Heart right ventricle (tissue), 16 donors: ENCODE results near the gene DNAJB7. TPM values are rescaled to one million over a fixed set of nuclear protein-coding genes. Genes with fewer than 3 reads are reported as not detected.

Experiments used
- ATAC-seq, 8 donors: fragments of 200-7000 bp; cut with Tn5 transposase; one replicate each; pipeline ENCODE4 v1.9.1; 2020; ENCODE audit warnings: mild to moderate bottlenecking in 8 of 8, moderate library complexity in 8 of 8, moderate number of reproducible peaks in 1 of 8
- DNase-seq, 2 donors: peaks; one replicate each; pipeline ENCODE4 v3.0.0-alpha.2; 2020
- H3K27ac ChIP-seq, 10 donors: fragments of 200-600 bp; sonication (generic) in 2 of 10; one replicate each; pipeline versions ENCODE4 v1.5.0 to v1.8.0; 2020 to 2022; ENCODE audit warnings: mild to moderate bottlenecking in 3 of 10
- H3K27me3 ChIP-seq, 7 donors: fragments of 200-600 bp; one replicate each; pipeline ENCODE4 v1.8.0; 2021 to 2022; ENCODE audit warnings: mild to moderate bottlenecking in 2 of 7
- H3K36me3 ChIP-seq, 9 donors: fragments of 200-600 bp; sonication (generic) in 1 of 9; one replicate each; pipeline versions ENCODE4 v1.5.0 to v1.8.0; 2020 to 2022; ENCODE audit warnings: mild to moderate bottlenecking in 2 of 9
- H3K4me1 ChIP-seq, 9 donors: fragments of 200-600 bp; sonication (generic) in 1 of 9; one replicate each; pipeline versions ENCODE4 v1.5.0 to v1.8.0; 2020 to 2022; ENCODE audit warnings: mild to moderate bottlenecking in 4 of 9
- H3K4me3 ChIP-seq, 10 donors: fragments of 200-600 bp; sonication (generic) in 2 of 10; one replicate each; pipeline versions ENCODE4 v1.5.0 to v1.8.0; 2020 to 2022; ENCODE audit warnings: mild to moderate bottlenecking in 7 of 10, moderate library complexity in 2 of 10
- H3K9me3 ChIP-seq, 11 donors: fragments of 200-600 bp in 10 of 11; sonication (generic) in 2 of 11; one replicate each; pipeline versions ENCODE4 v1.5.0 to v1.8.0; 2013 to 2022; ENCODE audit warnings: mild to moderate bottlenecking in 2 of 11, control low read depth in 1 of 11, moderate library complexity in 1 of 11
- WGBS, 2 donors: extraction: QIAGEN DNeasy Blood & Tissue Kit; methylation state at CpG; one replicate each; pipeline ENCODE4 v1.1.7; 2013; ENCODE audit warnings: inconsistent platforms in 1 of 2; 5-methylcytosine and 5-hydroxymethylcytosine counted together
- intact Hi-C, 10 donors: fragments of 100-400 bp; cut with DNase I; formaldehyde crosslinking; loops; one replicate each; pipeline versions ENCODE4 v1.11.1 to v1.14.2; 2022
- polyA plus RNA-seq, 2 donors: library from polyadenylated mRNA; stranded (reverse); fragments of 200-250 nt; gene quantifications; one replicate each; pipeline ENCODE4 v1.2.3, GENCODE V29; 2013
- total RNA-seq, 10 donors: library from RNA; stranded (reverse); fragmentation: NEBNext Ultra II Directional in 3 of 10; extraction: Animal tissue kit (Norgen Biotek cat#: 25700) in 3 of 10; gene quantifications; one replicate each; pipeline versions ENCODE4 v1.2.1 to v1.2.4, GENCODE V29; 2021 to 2023
- TF ChIP-seq, protein P1 (sequence below), 9 donors: fragments of 200-600 bp; sonication (generic) in 2 of 9; IDR thresholded peaks; one replicate each; pipeline versions ENCODE4 v1.5.0 to v1.8.0; 2021 to 2022; ENCODE audit warnings: antibody characterized with exemption in 9 of 9, mild to moderate bottlenecking in 5 of 9, moderate library complexity in 1 of 9
- donor health status: Arrhythmogenic right ventricular cardiomyopathy.
- donor health status: ischemic (EF 13 %, LVEDD 7.1; RV severe dilation, severe dysfunction).
- donor health status: healthy with polysubstance abuse.
- donor health status: DM: no; HTN: yes; CAD: no.
- donor health status: DM: no; HTN: no; CAD: no.
- donor health status: ischemic (EF 25% LVEDD 6.9; RV normal size, moderate dysfunction).
- donor health status: ischemic (EF 25% LVEDD 5.7; RV mildly dilated, moderate dysfunction).
- donor health status: healthy.
- donor health status: DM: yes; HTN: yes; CAD: no.
- donor health status: Ischemic cardiomyopathy.
- donor health status: ischemic (EF 35%, LVEDD 5.7; RV mildly dilated, moderate dysfunction).
- donor health status: nonischemic (EF 11% LVEDD 7.7; RV severe dilation, severe dysfunction).
- donor health status: DM: yes; HTN: yes; CAD: no.
- donor health status: PGD.
- donor health status: ischemic (EF 29% LVEDD 5.4; RV normal size, mild dysfunction).
- donor health status: nonischemic (EF 23%, LVEDD 6.1; RV moderate dilation, normal function).

The DNAJB7 gene
- total and polyA plus RNA-seq, 12 donors = not detected

DNA sequence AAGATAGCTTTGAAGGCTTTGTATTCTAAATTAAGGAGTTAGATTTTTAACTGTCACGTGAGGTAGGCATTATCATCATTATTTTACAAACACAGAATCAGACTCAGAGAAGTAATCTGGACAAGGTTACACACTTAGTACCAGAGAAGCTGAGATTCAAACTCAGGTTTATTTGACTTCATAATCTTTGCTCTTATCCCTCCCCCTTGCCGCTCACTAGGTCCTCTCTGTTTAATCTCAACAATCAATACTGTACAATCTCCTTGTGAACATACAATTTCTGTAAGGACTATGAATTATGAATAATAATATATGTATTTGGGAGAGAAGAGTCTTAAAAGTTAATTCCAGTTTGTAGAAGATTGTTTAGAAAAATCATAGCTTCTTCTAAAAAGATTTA, 5.2 kb upstream of the DNAJB7 start:
- WGBS, 2 donors = 84 to 91% methylated on average over 2 of the region's 2 CpGs
- Histone ChIP-seq H3K27me3 (no peaks in the 10 kb centered on the region), H3K9me3 (no peaks in the 10 kb centered on the region), H3K36me3 (peaks cover 0 to 43% (median 15%) of the 10 kb centered on the region in 9 donors), H3K27ac (no peak overlapping the region), H3K4me1 (peaks cover 0 to 13% (median 0%) of the 10 kb centered on the region in 9 donors), H3K4me3 (no peak overlapping the region)
- DNase-seq = no peak
- intact Hi-C loops = no loop called here
- no peak for ATAC-seq
- TF ChIP-seq, protein P1, sequence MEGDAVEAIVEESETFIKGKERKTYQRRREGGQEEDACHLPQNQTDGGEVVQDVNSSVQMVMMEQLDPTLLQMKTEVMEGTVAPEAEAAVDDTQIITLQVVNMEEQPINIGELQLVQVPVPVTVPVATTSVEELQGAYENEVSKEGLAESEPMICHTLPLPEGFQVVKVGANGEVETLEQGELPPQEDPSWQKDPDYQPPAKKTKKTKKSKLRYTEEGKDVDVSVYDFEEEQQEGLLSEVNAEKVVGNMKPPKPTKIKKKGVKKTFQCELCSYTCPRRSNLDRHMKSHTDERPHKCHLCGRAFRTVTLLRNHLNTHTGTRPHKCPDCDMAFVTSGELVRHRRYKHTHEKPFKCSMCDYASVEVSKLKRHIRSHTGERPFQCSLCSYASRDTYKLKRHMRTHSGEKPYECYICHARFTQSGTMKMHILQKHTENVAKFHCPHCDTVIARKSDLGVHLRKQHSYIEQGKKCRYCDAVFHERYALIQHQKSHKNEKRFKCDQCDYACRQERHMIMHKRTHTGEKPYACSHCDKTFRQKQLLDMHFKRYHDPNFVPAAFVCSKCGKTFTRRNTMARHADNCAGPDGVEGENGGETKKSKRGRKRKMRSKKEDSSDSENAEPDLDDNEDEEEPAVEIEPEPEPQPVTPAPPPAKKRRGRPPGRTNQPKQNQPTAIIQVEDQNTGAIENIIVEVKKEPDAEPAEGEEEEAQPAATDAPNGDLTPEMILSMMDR (IDR thresholded peaks at IDR 0.05) = no peak

DNA sequence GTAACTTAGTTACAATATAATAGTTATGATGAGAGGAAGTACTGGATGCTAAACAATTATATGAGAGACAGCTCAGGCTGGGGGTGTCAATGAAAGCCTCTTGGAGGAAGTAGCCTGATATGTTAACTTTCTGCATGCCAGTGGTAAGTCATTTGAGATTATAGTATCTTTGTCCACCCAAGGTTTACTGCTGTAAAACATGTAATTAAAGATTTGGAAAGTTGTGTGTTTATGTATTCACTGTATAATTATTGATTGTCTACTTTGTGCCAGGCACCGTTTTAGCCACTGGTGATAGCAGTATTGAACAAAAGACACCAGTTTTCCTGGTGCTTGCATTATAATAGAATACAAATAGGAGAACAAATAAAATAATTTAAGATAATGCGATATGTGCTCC, 624 bp upstream of the DNAJB7 start:
- 97 to 98% methylated on average over 2 of the region's 2 CpGs for WGBS, 2 donors
- Histone ChIP-seq H3K27ac (no peak overlapping the region), H3K9me3 (no peaks in the 10 kb centered on the region), H3K27me3 (no peaks in the 10 kb centered on the region), H3K36me3 (peaks cover 0 to 31% (median 0%) of the 10 kb centered on the region in 9 donors), H3K4me3 (no peak overlapping the region), H3K4me1 (peaks cover 3 to 27% (median 13%) of the 10 kb centered on the region in 9 donors)
- no peak for ATAC-seq
- DNase-seq = no peak
- TF ChIP-seq, protein P1 (IDR thresholded peaks at IDR 0.05) = no peak
- intact Hi-C loops = no loop called here

DNA sequence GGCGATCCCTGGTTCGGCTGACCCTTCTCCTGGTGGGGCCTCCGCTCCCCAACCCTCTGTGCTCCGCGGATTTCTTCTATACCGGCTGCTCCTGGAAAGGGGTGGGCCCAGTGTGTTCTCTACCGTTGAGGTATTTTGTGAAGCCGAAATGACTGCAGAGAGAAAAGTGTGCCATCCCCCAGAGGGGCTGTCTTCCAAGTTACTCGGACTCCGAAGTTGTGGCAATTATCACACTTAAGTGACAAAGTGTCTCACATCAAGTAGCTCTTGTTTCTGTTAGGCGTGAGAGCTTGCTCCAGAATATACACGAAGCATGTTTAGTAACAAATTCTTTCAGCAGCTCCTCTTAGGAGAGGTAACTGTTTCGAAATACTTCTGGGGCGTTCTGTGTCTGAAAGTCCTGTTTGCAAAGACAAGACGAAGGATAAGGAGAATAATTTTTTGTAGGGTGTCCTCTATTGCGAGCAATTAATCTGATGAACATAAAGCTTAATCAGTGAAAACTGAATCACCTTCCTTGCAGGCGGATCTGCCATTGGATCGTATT, 4.5 kb downstream of the DNAJB7 start:
- Histone ChIP-seq H3K36me3 (peaks cover 0 to 30% (median 0%) of the 10 kb centered on the region in 9 donors), H3K4me1 (peaks cover 13 to 59% (median 46%) of the 10 kb centered on the region in 9 donors), H3K4me3 (peak overlapping the region; percentile 68 to 94 (median 88)), H3K9me3 (no peaks in the 10 kb centered on the region), H3K27me3 (no peaks in the 10 kb centered on the region), H3K27ac (peak overlapping the region; percentile 92 to 98 (median 96))
- ATAC-seq (no peak), DNase-seq (no peak)
- 4% methylated on average over 18 of the region's 18 CpGs for WGBS, 2 donors
- TF ChIP-seq, protein P1 (IDR thresholded peaks at IDR 0.05) = no peak
- intact Hi-C loops = loop anchor here in 1 of 10 donors (5.0 kb wide), 1 partner anchor 40 kb away; the partner anchor contains the start of gene SLC25A17

DNA sequence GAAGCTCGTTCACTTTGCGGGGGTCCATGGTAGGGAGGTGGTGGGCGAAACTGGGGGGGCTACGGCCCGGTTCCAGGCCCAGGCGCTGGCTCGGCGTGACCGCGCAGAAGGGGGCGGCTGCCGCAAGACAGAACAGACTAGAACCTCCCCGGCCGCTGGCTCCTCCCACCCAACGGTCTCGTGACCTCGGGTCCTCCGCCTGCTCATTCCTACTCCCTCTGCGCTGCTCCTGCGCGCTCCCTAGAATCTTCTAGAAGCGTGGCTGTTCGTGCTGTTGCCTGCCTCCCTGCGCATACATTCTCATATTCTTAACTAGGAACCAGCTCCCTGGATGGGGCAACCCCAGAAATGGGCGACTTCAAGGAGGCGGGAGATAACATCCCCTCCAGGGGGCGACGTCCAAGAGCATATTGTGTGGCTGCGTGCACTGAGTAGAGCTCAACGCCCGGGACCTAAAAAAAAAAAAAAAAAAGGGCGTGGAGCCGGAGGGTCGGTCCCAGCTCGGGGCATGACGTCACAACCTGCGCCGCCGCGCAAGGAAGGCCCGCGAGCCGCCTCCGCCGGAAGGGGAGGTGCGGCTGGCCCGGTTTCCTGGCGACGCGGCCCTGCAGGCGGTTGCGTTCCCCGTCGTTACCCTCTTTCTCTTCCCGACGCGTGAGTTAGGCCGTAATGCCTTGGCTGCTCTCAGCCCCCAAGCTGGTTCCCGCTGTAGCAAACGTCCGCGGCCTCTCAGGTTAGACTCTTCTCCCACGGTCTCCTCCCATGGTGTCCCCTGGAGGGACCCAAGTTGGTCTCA, 5.2 kb downstream of the DNAJB7 start, which contains the start of the genes ST13 and XPNPEP3:
Gene ST13, minus strand, starts transcription at position 127 of the 796 bp plus-strand sequence. Its CDS starts 99 bp downstream, at position 28.
Gene XPNPEP3, plus strand, starts transcription at position 636 of the 796 bp plus-strand sequence. Its CDS starts 34 bp downstream, at position 670.
- DNase-seq = peak; percentile 97 to 98
- intact Hi-C loops = loop anchor here in 1 of 10 donors (5.0 kb wide), 1 partner anchor 39 kb away; the partner anchor contains the start of gene SLC25A17
- Histone ChIP-seq H3K36me3 (peaks cover 0 to 28% (median 0%) of the 10 kb centered on the region in 9 donors), H3K4me1 (peaks cover 13 to 65% (median 53%) of the 10 kb centered on the region in 9 donors), H3K27me3 (no peaks in the 10 kb centered on the region), H3K27ac (peak within 1 kb of the TSS; percentile 92 to 98 (median 96)), H3K9me3 (no peaks in the 10 kb centered on the region), H3K4me3 (peak within 1 kb of the TSS; percentile 68 to 94 (median 88))
- TF ChIP-seq, protein P1 (IDR thresholded peaks at IDR 0.05) = peak in 4 of 9 donors; percentile 14 to 42 (median 27)
- 0% methylated on average over 62 to 63 of the region's 63 CpGs for WGBS, 2 donors
- peak; percentile 97 to 99 (median 99) for ATAC-seq
